Brain microvascular endothelial cell (primary cell): ENCODE results near the gene EIF3D.

Experiments used
- DNase-seq: peaks from one replicate; pipeline ENCODE4 v3.0.0-alpha.2; 2020
- H3K27ac ChIP-seq: fragments of 250-450 bp; sonication (Bioruptor Pico); 2 replicates; pipeline ENCODE4 v1.5.1; 2020; ENCODE audit warnings: mild to moderate bottlenecking, moderate library complexity
- H3K27me3 ChIP-seq: fragments of 250-450 bp; sonication (Bioruptor Pico); replicated peaks from 2 replicates; pipeline ENCODE4 v1.5.1; 2020; ENCODE audit warnings: mild to moderate bottlenecking
- H3K36me3 ChIP-seq: fragments of 250-450 bp; sonication (Bioruptor Pico); replicated peaks from 2 replicates; pipeline ENCODE4 v1.5.1; 2020; ENCODE audit warnings: mild to moderate bottlenecking
- H3K4me3 ChIP-seq: 2 replicates; pipeline ENCODE4 v1.5.1; 2011; ENCODE audit warnings: low read depth, mild to moderate bottlenecking, control low read depth, low read length, moderate library complexity
- CTCF ChIP-seq: IDR thresholded peaks from 2 replicates; pipeline ENCODE4 v1.5.1; 2011; ENCODE audit warnings: low read depth, mild to moderate bottlenecking, moderate library complexity, low read length, control low read depth, inconsistent platforms; ENCODE audit errors: missing control alignments
- in situ Hi-C: cut with HindIII; loops from 2 replicates; pipeline ENCODE4 v1.10.0; 2017; ENCODE audit warnings: low sequenced_read_pairs, low pct_ligation_motif_present

Gene EIF3D

GRCh38 chr22:36471341-36471821, 57.6 kb downstream of the EIF3D start:
- no peak overlapping the region for H3K4me3 ChIP-seq
- no peak for TF ChIP-seq CTCF
- H3K36me3 ChIP-seq, result peaks cover 31% of the 10 kb centered on the region
- H3K27me3 ChIP-seq, result no peaks in the 10 kb centered on the region
- DNase-seq, result peak; percentile 59
- H3K27ac ChIP-seq, result peak overlapping the region; percentile 74
- in situ Hi-C loops, result loop anchor here (25.0 kb wide), 1 partner anchor 134 kb away; no protein-coding TSS in a partner anchor

GRCh38 chr22:36470994-36471331, 58.0 kb downstream of the EIF3D start:
- H3K36me3 ChIP-seq, result peaks cover 27% of the 10 kb centered on the region
- peak overlapping the region; percentile 74 for H3K27ac ChIP-seq
- TF ChIP-seq CTCF, result no peak
- H3K4me3 ChIP-seq, result no peak overlapping the region
- in situ Hi-C loops, result loop anchor here (25.0 kb wide), 1 partner anchor 134 kb away; no protein-coding TSS in a partner anchor
- no peaks in the 10 kb centered on the region for H3K27me3 ChIP-seq
- peak; percentile 43 for DNase-seq

- no peak overlapping the region for H3K4me3 ChIP-seq
- H3K36me3 ChIP-seq, result peaks cover 21% of the 10 kb centered on the region
- H3K27me3 ChIP-seq, result no peaks in the 10 kb centered on the region
- TF ChIP-seq CTCF, result peak; percentile 97
- in situ Hi-C loops, result loop anchor here (25.0 kb wide), 1 partner anchor 133 kb away; no protein-coding TSS in a partner anchor
- DNase-seq, result peak; percentile 85
- H3K27ac ChIP-seq, result peak overlapping the region; percentile 74
These were observed 58.6 kb downstream of the EIF3D start for GRCh38 chr22:36470162-36470993.

GRCh38 chr22:36469094-36469710, 59.8 kb downstream of the EIF3D start:
- Histone ChIP-seq H3K27me3 (no peaks in the 10 kb centered on the region), H3K4me3 (no peak overlapping the region), H3K27ac (no peak overlapping the region), H3K36me3 (peaks cover 11% of the 10 kb centered on the region)
- TF ChIP-seq CTCF, result no peak
- no peak for DNase-seq
- in situ Hi-C loops, result loop anchor here (25.0 kb wide), 1 partner anchor 132 kb away; no protein-coding TSS in a partner anchor

DNA sequence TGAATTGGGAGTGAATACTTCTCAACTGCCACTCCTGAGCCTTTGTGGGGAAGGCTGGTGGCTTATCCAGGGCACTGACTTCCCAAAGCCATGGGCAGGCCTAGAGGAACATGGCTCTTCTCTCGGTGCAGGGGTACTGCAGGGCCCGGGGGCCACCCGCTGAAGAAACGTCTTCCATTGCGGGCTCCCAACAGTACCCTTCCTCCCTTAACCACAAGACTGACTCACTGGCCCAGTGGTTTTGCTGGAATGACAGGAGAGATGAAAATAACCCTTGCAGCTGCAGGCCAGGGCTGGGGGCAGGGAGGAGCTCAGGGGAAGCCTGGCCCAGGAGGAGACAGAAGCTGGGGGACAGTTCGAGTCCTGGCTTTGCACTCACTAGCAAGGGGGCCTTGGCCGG, 61.0 kb downstream of the EIF3D start:
- Histone ChIP-seq H3K36me3 (peaks cover 3% of the 10 kb centered on the region), H3K27ac (peak overlapping the region; percentile 98), H3K27me3 (no peaks in the 10 kb centered on the region), H3K4me3 (no peak overlapping the region)
- peak; percentile 94 for DNase-seq
- no peak for TF ChIP-seq CTCF
- in situ Hi-C loops, result loop anchor here (25.0 kb wide), 1 partner anchor 131 kb away; no protein-coding TSS in a partner anchor
